ENCODE results near the gene CRYGB.

- no peak for TF ChIP-seq POLR2A (IDR thresholded peaks at IDR 0.05)
- TF ChIP-seq, protein P1, sequence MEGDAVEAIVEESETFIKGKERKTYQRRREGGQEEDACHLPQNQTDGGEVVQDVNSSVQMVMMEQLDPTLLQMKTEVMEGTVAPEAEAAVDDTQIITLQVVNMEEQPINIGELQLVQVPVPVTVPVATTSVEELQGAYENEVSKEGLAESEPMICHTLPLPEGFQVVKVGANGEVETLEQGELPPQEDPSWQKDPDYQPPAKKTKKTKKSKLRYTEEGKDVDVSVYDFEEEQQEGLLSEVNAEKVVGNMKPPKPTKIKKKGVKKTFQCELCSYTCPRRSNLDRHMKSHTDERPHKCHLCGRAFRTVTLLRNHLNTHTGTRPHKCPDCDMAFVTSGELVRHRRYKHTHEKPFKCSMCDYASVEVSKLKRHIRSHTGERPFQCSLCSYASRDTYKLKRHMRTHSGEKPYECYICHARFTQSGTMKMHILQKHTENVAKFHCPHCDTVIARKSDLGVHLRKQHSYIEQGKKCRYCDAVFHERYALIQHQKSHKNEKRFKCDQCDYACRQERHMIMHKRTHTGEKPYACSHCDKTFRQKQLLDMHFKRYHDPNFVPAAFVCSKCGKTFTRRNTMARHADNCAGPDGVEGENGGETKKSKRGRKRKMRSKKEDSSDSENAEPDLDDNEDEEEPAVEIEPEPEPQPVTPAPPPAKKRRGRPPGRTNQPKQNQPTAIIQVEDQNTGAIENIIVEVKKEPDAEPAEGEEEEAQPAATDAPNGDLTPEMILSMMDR (IDR thresholded peaks at IDR 0.05) = no peak
- TF ChIP-seq EP300 (IDR thresholded peaks at IDR 0.05) = no peak
- TF ChIP-seq POLR2AphosphoS5 (IDR thresholded peaks at IDR 0.05) = no peak
Observed at GRCh38 chr2:208130712-208131110, 15.2 kb downstream of the CRYGB start.
